Esophagus muscularis mucosa (tissue), 4 donors: ENCODE measurements around the gene MICB. TPM values are rescaled to one million over a fixed set of nuclear protein-coding genes. Genes with fewer than 3 reads are reported as not detected.
"Not testable (repeated sequence)": the region's sequence is repeated elsewhere in the genome, so short reads cannot be mapped to it uniquely, and the experiment has no call there.

Experiments used
- DNase-seq: peaks from one replicate; pipeline ENCODE4 v3.0.0-alpha.2; 2017; ENCODE audit errors: extremely low spot score
- H3K27ac ChIP-seq, 4 donors: fragments of 200-600 bp; sonication (generic); replicated peaks in 1 of 4; 1 replicate in 3 of 4; 2 replicates in 1 of 4; pipeline ENCODE4 v1.5.1; 2016 to 2019; ENCODE audit warnings: mild to moderate bottlenecking in 1 of 4
- H3K27me3 ChIP-seq, 4 donors: fragments of 200-600 bp; sonication (generic); one replicate each; pipeline versions ENCODE4 v1.5.1 to v1.6.0; 2016 to 2019
- H3K36me3 ChIP-seq, 4 donors: fragments of 200-600 bp; sonication (generic); one replicate each; pipeline ENCODE4 v1.5.1; 2016 to 2019
- H3K4me1 ChIP-seq, 4 donors: fragments of 200-600 bp; sonication (generic); one replicate each; pipeline ENCODE4 v1.5.1; 2016 to 2019
- H3K4me3 ChIP-seq, 4 donors: fragments of 200-600 bp; sonication (generic); 1 replicate in 2 of 4; 2 replicates in 2 of 4; pipeline ENCODE4 v1.5.1; 2016 to 2019; ENCODE audit warnings: mild to moderate bottlenecking in 4 of 4, moderate library complexity in 1 of 4
- H3K9me3 ChIP-seq, 4 donors: fragments of 200-600 bp; sonication (generic); 1 replicate in 3 of 4; 2 replicates in 1 of 4; pipeline ENCODE4 v1.5.1; 2016 to 2019
- EP300 ChIP-seq: sonication (generic); formaldehyde crosslinking; IDR thresholded peaks from one replicate; pipeline ENCODE4 v1.6.1; 2017; ENCODE audit warnings: antibody characterized with exemption
- POLR2A ChIP-seq: fragments of 450-650 bp; IDR thresholded peaks from one replicate; pipeline ENCODE4 v1.6.1; 2017; ENCODE audit warnings: antibody characterized with exemption, moderate library complexity, mild to moderate bottlenecking, low read depth
- POLR2AphosphoS5 ChIP-seq, 2 donors: sonication (generic); formaldehyde crosslinking; IDR thresholded peaks; one replicate each; pipeline ENCODE4 v1.6.1; 2017; ENCODE audit warnings: antibody characterized with exemption in 2 of 2
- WGBS: methylation state at CpG from one replicate; pipeline ENCODE4 v1.1.5; 2018; 5-methylcytosine and 5-hydroxymethylcytosine counted together
- intact Hi-C: fragments of 100-400 bp; cut with DNase I; formaldehyde crosslinking; loops from one replicate; pipeline ENCODE4 v1.15.1; 2023
- total RNA-seq, 4 donors: library from RNA; depleted of rRNA; stranded (reverse); fragments of >200 nt; gene quantifications; one replicate each; pipeline versions ENCODE4 v1.1.0 to v1.2.1, GENCODE V29; 2016
- TF ChIP-seq, protein P1 (sequence below), 3 experiments: fragments of 200-600 bp in 2 of 3; fragments of 450-650 bp in 1 of 3; sonication (generic) in 2 of 3; IDR thresholded peaks; one replicate each; pipeline ENCODE4 v1.5.1; 2017 to 2019; ENCODE audit warnings: antibody characterized with exemption in 3 of 3, mild to moderate bottlenecking in 2 of 3, moderate library complexity in 1 of 3

Gene MICB
- total RNA-seq, 4 donors from 2014 or later: 0.46 to 2.9 (median 1.7) TPM

DNA sequence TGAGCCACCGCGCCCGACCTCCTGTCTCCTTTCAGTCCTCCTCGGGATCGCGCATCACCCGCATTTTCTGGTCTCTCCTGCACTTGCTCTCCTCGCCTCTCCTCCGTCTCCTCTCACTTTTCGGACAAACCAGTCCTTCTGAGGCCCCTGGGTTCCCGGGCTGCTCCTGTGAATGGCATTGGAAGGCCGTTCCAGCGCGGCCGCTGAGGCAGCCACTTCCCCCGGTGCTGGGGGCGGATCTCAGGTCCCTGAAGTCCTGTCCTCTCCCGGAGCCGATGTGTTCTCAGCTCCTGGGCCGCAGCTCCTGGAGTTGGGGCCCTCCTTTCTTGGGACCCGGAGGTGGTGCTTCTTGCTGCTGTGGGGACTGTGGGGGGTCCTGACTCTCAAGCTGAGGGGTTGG lies 803 bp downstream of the MICB start:
- intact Hi-C loops: loop anchor here (5.0 kb wide), 1 partner anchor 44 kb away; the partner anchor contains the start of gene DDX39B
- Histone ChIP-seq H3K4me1 (peaks cover 10 to 37% (median 35%) of the 10 kb centered on the region in 4 donors), H3K27ac (no peak overlapping the region), H3K4me3 (peak overlapping the region; percentile 24 to 59 (median 46)), H3K27me3 (peaks cover 0 to 61% (median 7%) of the 10 kb centered on the region in 4 donors), H3K36me3 (no peaks in the 10 kb centered on the region), H3K9me3 (peaks cover 0 to 5% (median 0%) of the 10 kb centered on the region in 4 donors)
- TF ChIP-seq EP300 (no peak), POLR2A (no peak), POLR2AphosphoS5 (IDR thresholded peaks at IDR 0.05) (no peak)
- TF ChIP-seq, protein P1, sequence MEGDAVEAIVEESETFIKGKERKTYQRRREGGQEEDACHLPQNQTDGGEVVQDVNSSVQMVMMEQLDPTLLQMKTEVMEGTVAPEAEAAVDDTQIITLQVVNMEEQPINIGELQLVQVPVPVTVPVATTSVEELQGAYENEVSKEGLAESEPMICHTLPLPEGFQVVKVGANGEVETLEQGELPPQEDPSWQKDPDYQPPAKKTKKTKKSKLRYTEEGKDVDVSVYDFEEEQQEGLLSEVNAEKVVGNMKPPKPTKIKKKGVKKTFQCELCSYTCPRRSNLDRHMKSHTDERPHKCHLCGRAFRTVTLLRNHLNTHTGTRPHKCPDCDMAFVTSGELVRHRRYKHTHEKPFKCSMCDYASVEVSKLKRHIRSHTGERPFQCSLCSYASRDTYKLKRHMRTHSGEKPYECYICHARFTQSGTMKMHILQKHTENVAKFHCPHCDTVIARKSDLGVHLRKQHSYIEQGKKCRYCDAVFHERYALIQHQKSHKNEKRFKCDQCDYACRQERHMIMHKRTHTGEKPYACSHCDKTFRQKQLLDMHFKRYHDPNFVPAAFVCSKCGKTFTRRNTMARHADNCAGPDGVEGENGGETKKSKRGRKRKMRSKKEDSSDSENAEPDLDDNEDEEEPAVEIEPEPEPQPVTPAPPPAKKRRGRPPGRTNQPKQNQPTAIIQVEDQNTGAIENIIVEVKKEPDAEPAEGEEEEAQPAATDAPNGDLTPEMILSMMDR (IDR thresholded peaks at IDR 0.05): no peak
- DNase-seq: peak; percentile 72
- 27% methylated on average over 15 of the region's 21 CpGs for WGBS

DNA sequence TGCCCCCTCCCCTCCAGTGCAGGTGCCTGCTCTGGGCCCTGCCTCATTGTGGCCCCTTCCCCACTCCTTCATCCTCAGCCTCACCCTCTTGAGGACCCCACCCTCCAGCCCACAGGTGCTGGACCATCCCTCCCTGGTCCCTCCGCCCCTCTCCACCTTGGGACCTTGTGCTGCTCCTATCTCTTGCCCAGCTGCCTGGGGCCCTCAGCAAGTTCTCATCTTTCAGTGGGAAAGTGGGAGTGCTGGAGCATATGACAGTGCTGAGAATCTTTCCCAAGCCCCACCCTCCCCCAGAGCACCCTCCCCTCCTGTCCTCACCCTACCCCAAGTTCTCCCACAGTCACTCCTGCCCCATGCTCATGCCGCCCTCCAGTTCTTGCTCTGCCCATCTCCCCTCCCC lies 1.7 kb downstream of the MICB start:
- not testable (repeated sequence) for H3K27ac ChIP-seq, H3K9me3 ChIP-seq, H3K4me3 ChIP-seq, DNase-seq, H3K36me3 ChIP-seq
- intact Hi-C loops: loop anchor here (5.0 kb wide), 1 partner anchor 43 kb away; the partner anchor contains the start of gene DDX39B
- peaks cover 7 to 28% (median 26%) of the 10 kb centered on the region in 4 donors for H3K4me1 ChIP-seq
- H3K27me3 ChIP-seq: peaks cover 0 to 66% (median 5%) of the 10 kb centered on the region in 4 donors
- 90% methylated on average over 2 of the region's 2 CpGs for WGBS

DNA sequence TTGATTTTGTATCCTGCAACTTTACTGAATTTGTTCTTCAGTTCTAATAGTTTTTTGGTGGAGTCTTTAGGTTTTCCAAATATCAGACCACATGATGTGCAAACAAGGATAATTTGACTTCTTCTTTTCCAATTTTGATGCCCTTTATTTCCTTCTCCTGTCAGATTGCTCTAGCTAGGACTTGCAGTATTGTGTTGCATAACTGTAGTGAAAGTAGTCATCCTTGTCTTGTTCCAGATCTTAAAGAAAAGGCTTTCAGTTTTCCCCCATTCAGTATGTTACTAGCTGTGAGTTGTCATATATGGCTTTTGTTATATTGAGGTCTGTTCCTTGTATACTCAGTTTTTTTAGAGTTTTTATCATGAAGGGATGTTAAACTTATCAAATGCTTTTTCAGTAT lies 4.6 kb downstream of the MICB start:
- no peak overlapping the region for H3K4me3 ChIP-seq
- H3K36me3 ChIP-seq: peaks cover 0 to 18% (median 6%) of the 10 kb centered on the region in 4 donors
- peaks cover 0 to 5% (median 0%) of the 10 kb centered on the region in 4 donors for H3K9me3 ChIP-seq
- peaks cover 0 to 67% (median 2%) of the 10 kb centered on the region in 4 donors for H3K27me3 ChIP-seq
- no peak overlapping the region for H3K27ac ChIP-seq
- H3K4me1 ChIP-seq: peaks cover 3 to 15% (median 14%) of the 10 kb centered on the region in 4 donors
- no peak for DNase-seq
- TF ChIP-seq POLR2AphosphoS5 (IDR thresholded peaks at IDR 0.05): no peak
- TF ChIP-seq, protein P1 (IDR thresholded peaks at IDR 0.05): no peak
- TF ChIP-seq EP300: no peak
- no peak for TF ChIP-seq POLR2A
- intact Hi-C loops: no loop called here

DNA sequence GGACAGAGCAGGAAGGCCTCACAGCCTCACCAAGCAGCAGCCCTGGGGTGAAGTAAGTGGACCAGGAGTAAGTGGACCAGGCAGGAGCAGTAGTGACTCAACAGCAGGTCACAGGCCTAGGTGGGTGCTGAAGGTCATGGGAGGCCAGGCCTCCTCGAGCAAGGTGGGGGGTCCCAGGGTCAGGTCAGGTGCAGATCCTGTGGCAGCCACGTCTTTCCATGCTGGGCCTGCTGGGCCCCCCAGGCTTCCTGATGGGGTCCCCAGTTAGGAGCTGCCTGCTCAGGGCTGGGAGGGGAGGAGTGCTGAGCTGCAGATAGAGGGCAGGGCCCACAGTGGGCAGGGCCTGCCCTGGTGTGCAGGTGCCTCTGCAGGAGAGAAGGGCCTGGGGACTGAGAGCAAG lies 11.1 kb downstream of the MICB start:
- peak; percentile 17 for DNase-seq
- no CpG with 5 or more reads among the region's 2 CpGs for WGBS
- Histone ChIP-seq H3K27me3 (peaks cover 0 to 35% (median 0%) of the 10 kb centered on the region in 4 donors), H3K36me3 (peaks cover 0 to 31% (median 13%) of the 10 kb centered on the region in 4 donors)
- intact Hi-C loops, H3K4me3 ChIP-seq, H3K9me3 ChIP-seq, H3K4me1 ChIP-seq, H3K27ac ChIP-seq: not testable (repeated sequence)

DNA sequence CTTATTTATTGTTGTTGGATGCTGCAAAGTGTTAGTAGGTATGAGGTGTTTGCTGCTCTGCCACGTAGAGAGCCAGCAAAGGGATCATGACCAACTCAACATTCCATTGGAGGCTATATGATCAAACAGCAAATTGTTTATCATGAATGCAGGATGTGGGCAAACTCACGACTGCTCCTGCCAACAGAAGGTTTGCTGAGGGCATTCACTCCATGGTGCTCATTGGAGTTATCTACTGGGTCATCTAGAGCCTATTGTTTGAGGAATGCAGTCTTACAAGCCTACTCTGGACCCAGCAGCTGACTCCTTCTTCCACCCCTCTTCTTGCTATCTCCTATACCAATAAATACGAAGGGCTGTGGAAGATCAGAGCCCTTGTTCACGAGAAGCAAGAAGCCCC lies 12.1 kb downstream of the MICB start:
- Histone ChIP-seq H3K4me3 (no peak overlapping the region), H3K27me3 (peaks cover 0 to 25% (median 0%) of the 10 kb centered on the region in 4 donors), H3K27ac (no peak overlapping the region), H3K36me3 (peaks cover 0 to 31% (median 13%) of the 10 kb centered on the region in 4 donors), H3K9me3 (no peaks in the 10 kb centered on the region), H3K4me1 (no peaks in the 10 kb centered on the region)
- no peak for TF ChIP-seq POLR2A
- TF ChIP-seq, protein P1 (IDR thresholded peaks at IDR 0.05): no peak
- TF ChIP-seq EP300: no peak
- TF ChIP-seq POLR2AphosphoS5 (IDR thresholded peaks at IDR 0.05): no peak
- WGBS: 77% methylated on average over 4 of the region's 4 CpGs
- DNase-seq: peak; percentile 19
- intact Hi-C loops: no loop called here
